ENCODE measurements around the gene ISOC1. TPM values are rescaled to one million over a fixed set of nuclear protein-coding genes. Genes with fewer than 3 reads are reported as not detected.

ISOC1 gene
- total and polyA plus RNA-seq, 2 donors (not counting 1 experiment from before 2014, with no cell fraction given) = 15.4 to 21.1 TPM

DNA sequence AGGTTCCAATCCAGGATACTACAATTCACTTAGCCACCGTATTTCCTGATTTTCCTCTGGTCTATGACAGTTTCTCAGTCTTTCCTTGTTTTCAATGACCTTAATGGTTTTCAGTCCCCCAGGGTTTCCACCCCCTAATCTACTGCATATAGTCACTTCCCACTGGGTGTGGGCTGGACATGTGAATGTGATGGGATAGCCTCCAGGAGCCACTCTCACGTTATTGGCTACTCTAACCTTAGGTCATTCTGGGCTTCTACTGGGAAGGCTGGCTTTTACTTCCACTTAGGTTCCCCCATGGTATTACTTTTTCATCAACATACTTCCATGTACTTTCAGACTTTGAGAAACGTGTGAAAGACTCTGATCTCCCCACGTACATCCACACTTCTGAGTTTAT, 46.5 kb downstream of the ISOC1 start:
- no peak overlapping the region for H3K4me3 ChIP-seq (replicated peaks in 1 of 4; ENCODE audit: control extremely low read depth in 1 of 4, insufficient read depth in 1 of 4, low read depth in 3 of 4, low read length in 4 of 4)
- no peaks in the 10 kb centered on the region for H3K4me1 ChIP-seq (ENCODE audit: control insufficient read depth, extremely low read depth, insufficient read depth, low read length)
- H3K9me3 ChIP-seq (ENCODE audit: control insufficient read depth, insufficient read depth, low read depth, low read length) = no peaks in the 10 kb centered on the region
- no peaks in the 10 kb centered on the region for H3K79me2 ChIP-seq (ENCODE audit: control insufficient read depth, insufficient read depth, low read length)
- no peaks in the 10 kb centered on the region for H3K27me3 ChIP-seq (ENCODE audit: control insufficient read depth, insufficient read depth, low read length)
- H2AFZ ChIP-seq (ENCODE audit: low read length) = no peak overlapping the region
- no peaks in the 10 kb centered on the region for H4K20me1 ChIP-seq (ENCODE audit: control insufficient read depth, extremely low read depth, insufficient read depth, low read length)
- no peak overlapping the region for H3K27ac ChIP-seq (ENCODE audit: insufficient read depth, low read length)
- H3K4me2 ChIP-seq (ENCODE audit: extremely low read depth, insufficient read depth, low read length) = no peak overlapping the region
- H3K9ac ChIP-seq (ENCODE audit: insufficient read depth, low read length) = no peak overlapping the region
- no peaks in the 10 kb centered on the region for H3K36me3 ChIP-seq (ENCODE audit: control insufficient read depth, insufficient read depth, low read length)
- DNase-seq (ENCODE audit: low read depth in 2 of 2) = no peak
- no peak for TF ChIP-seq EZH2 (IDR thresholded peaks at IDR 0.05; ENCODE audit: low read length, missing control alignments)
- TF ChIP-seq, protein P1, sequence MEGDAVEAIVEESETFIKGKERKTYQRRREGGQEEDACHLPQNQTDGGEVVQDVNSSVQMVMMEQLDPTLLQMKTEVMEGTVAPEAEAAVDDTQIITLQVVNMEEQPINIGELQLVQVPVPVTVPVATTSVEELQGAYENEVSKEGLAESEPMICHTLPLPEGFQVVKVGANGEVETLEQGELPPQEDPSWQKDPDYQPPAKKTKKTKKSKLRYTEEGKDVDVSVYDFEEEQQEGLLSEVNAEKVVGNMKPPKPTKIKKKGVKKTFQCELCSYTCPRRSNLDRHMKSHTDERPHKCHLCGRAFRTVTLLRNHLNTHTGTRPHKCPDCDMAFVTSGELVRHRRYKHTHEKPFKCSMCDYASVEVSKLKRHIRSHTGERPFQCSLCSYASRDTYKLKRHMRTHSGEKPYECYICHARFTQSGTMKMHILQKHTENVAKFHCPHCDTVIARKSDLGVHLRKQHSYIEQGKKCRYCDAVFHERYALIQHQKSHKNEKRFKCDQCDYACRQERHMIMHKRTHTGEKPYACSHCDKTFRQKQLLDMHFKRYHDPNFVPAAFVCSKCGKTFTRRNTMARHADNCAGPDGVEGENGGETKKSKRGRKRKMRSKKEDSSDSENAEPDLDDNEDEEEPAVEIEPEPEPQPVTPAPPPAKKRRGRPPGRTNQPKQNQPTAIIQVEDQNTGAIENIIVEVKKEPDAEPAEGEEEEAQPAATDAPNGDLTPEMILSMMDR (conservative IDR thresholded peaks at IDR 0.05 in 1 of 2, IDR thresholded peaks at IDR 0.05 in 1 of 2; ENCODE audit: low read depth in 1 of 2, low read length in 2 of 2) = no peak

DNA sequence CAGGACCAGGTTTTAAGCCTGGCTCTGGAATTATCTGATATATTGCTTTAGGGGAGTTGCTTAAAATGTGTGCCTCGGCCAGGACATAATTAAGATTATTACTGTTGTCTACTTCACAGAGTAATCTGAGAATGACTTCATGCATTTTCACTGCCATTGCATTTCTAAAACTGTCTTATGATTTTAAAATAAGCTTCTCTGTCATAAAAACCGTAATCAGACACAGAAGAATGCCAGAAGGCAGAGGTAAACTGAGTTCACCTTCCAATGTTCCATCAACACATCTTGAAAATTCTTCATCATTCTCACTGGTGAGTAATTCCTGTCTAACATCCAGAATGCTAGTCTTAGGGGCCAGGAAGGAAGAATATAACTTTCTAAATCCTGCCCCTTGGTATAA, 47.1 kb downstream of the ISOC1 start:
- Histone ChIP-seq H4K20me1 (ENCODE audit: control insufficient read depth, extremely low read depth, insufficient read depth, low read length) (no peaks in the 10 kb centered on the region), H3K27me3 (ENCODE audit: control insufficient read depth, insufficient read depth, low read length) (no peaks in the 10 kb centered on the region), H3K4me1 (ENCODE audit: control insufficient read depth, extremely low read depth, insufficient read depth, low read length) (no peaks in the 10 kb centered on the region), H3K9ac (ENCODE audit: insufficient read depth, low read length) (no peak overlapping the region), H3K4me2 (ENCODE audit: extremely low read depth, insufficient read depth, low read length) (no peak overlapping the region), H3K4me3 (replicated peaks in 1 of 4; ENCODE audit: control extremely low read depth in 1 of 4, insufficient read depth in 1 of 4, low read depth in 3 of 4, low read length in 4 of 4) (no peak overlapping the region), H3K79me2 (ENCODE audit: control insufficient read depth, insufficient read depth, low read length) (no peaks in the 10 kb centered on the region), H3K36me3 (ENCODE audit: control insufficient read depth, insufficient read depth, low read length) (no peaks in the 10 kb centered on the region), H2AFZ (ENCODE audit: low read length) (no peak overlapping the region), H3K27ac (ENCODE audit: insufficient read depth, low read length) (no peak overlapping the region), H3K9me3 (ENCODE audit: control insufficient read depth, insufficient read depth, low read depth, low read length) (no peaks in the 10 kb centered on the region)
- no peak for DNase-seq (ENCODE audit: low read depth in 2 of 2)
- TF ChIP-seq, protein P1 (conservative IDR thresholded peaks at IDR 0.05 in 1 of 2, IDR thresholded peaks at IDR 0.05 in 1 of 2; ENCODE audit: low read depth in 1 of 2, low read length in 2 of 2) = no peak
- no peak for TF ChIP-seq EZH2 (IDR thresholded peaks at IDR 0.05; ENCODE audit: low read length, missing control alignments)

DNA sequence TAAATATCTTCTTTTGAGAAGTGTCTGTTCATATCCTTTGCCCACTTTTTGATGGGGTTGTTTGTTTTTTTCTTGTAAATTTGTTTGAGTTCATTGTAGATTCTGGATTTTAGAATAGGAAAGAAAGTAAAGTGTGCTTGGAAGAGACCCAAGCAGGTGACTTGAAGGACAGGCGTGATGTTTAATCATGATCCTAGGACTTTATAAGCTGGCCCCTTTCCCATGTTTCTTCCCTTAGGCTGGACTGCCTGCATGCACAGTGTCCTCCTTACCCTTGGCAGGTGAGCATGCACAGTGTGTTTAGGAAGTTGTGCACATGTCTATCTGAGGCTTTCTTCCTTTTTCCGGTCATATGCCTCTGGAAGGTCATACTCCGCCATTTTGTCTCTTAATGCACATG, 61.3 kb downstream of the ISOC1 start:
- Histone ChIP-seq H3K27ac (ENCODE audit: insufficient read depth, low read length) (no peak overlapping the region), H3K4me3 (replicated peaks in 1 of 4; ENCODE audit: control extremely low read depth in 1 of 4, insufficient read depth in 1 of 4, low read depth in 3 of 4, low read length in 4 of 4) (no peak overlapping the region), H2AFZ (ENCODE audit: low read length) (no peak overlapping the region), H3K27me3 (ENCODE audit: control insufficient read depth, insufficient read depth, low read length) (no peaks in the 10 kb centered on the region), H3K4me1 (ENCODE audit: control insufficient read depth, extremely low read depth, insufficient read depth, low read length) (no peaks in the 10 kb centered on the region), H3K36me3 (ENCODE audit: control insufficient read depth, insufficient read depth, low read length) (no peaks in the 10 kb centered on the region), H3K4me2 (ENCODE audit: extremely low read depth, insufficient read depth, low read length) (no peak overlapping the region), H4K20me1 (ENCODE audit: control insufficient read depth, extremely low read depth, insufficient read depth, low read length) (no peaks in the 10 kb centered on the region), H3K9ac (ENCODE audit: insufficient read depth, low read length) (no peak overlapping the region), H3K79me2 (ENCODE audit: control insufficient read depth, insufficient read depth, low read length) (no peaks in the 10 kb centered on the region), H3K9me3 (ENCODE audit: control insufficient read depth, insufficient read depth, low read depth, low read length) (no peaks in the 10 kb centered on the region)
- no peak for DNase-seq (ENCODE audit: low read depth in 2 of 2)
- no peak for TF ChIP-seq EZH2 (IDR thresholded peaks at IDR 0.05; ENCODE audit: low read length, missing control alignments)
- TF ChIP-seq, protein P1 (conservative IDR thresholded peaks at IDR 0.05 in 1 of 2, IDR thresholded peaks at IDR 0.05 in 1 of 2; ENCODE audit: low read depth in 1 of 2, low read length in 2 of 2) = no peak
